Measurements from ENCODE around the gene ZCWPW1.
A peak's percentile ranks its signal among the peaks of the same experiment; 100 is the strongest.

The ZCWPW1 gene

DNA sequence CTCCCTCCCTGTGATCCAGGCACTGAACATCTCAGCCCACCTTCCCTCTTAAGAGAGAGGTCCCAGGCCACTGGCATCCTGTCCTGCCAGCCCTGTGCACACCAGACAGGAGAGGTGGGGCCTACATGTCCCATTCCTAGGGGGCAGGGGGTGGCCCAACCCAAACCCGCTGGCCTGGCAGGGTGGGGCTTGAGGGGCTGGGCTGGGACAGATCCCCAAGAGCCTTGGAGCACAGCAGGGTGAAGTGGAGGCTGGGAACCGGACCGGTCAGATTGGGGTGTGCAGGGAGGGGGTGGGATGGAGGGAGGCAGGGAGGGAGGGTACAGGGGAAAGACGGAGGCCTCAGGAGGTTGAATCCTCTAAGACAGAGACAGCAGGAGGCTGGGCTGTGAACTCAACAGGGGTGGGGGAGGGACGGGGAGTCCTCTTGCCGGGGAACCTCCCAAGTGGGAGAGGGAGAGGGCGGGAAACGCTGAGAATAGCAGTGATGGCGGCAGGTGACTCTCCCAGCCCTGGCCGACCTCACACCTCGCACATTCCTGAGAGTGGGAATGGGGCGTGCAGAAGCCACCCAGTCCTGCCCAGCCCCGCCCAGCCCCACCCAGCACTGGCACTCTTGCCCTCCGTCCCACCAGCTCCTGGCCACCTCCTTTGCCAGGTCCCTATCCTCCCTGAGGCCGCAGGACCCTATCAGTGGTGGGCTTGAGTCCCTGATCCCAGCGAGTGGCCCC lies 43.8 kb upstream of the ZCWPW1 start:
- TF ChIP-seq, protein P1, sequence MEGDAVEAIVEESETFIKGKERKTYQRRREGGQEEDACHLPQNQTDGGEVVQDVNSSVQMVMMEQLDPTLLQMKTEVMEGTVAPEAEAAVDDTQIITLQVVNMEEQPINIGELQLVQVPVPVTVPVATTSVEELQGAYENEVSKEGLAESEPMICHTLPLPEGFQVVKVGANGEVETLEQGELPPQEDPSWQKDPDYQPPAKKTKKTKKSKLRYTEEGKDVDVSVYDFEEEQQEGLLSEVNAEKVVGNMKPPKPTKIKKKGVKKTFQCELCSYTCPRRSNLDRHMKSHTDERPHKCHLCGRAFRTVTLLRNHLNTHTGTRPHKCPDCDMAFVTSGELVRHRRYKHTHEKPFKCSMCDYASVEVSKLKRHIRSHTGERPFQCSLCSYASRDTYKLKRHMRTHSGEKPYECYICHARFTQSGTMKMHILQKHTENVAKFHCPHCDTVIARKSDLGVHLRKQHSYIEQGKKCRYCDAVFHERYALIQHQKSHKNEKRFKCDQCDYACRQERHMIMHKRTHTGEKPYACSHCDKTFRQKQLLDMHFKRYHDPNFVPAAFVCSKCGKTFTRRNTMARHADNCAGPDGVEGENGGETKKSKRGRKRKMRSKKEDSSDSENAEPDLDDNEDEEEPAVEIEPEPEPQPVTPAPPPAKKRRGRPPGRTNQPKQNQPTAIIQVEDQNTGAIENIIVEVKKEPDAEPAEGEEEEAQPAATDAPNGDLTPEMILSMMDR (IDR thresholded peaks at IDR 0.05; ENCODE audit: extremely low read depth, missing control alignments) = no peak
- DNase-seq (ENCODE audit: low spot score) = no peak

DNA sequence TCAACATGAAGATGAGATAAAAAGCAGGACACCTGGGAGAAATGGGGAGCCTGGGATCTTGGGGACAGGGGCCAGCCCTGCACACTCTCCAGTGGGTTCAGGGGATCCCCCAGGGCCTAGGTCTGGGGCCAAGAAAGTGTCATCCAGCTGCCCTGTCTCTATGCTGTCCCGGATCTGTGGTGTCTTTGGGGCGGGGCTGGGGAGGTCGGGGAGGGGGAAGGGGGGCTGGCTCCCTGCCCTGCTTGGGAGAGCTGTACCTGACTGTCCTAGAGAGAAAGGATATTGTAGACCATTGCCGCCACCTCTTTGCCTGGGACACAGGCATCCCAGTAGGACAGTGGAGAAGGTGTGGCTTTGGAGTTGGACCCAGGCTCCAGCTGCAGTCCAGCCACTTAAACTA lies 42.5 kb upstream of the ZCWPW1 start:
- no peak for DNase-seq (ENCODE audit: low spot score)
- TF ChIP-seq, protein P1 (IDR thresholded peaks at IDR 0.05; ENCODE audit: extremely low read depth, missing control alignments) = no peak

DNA sequence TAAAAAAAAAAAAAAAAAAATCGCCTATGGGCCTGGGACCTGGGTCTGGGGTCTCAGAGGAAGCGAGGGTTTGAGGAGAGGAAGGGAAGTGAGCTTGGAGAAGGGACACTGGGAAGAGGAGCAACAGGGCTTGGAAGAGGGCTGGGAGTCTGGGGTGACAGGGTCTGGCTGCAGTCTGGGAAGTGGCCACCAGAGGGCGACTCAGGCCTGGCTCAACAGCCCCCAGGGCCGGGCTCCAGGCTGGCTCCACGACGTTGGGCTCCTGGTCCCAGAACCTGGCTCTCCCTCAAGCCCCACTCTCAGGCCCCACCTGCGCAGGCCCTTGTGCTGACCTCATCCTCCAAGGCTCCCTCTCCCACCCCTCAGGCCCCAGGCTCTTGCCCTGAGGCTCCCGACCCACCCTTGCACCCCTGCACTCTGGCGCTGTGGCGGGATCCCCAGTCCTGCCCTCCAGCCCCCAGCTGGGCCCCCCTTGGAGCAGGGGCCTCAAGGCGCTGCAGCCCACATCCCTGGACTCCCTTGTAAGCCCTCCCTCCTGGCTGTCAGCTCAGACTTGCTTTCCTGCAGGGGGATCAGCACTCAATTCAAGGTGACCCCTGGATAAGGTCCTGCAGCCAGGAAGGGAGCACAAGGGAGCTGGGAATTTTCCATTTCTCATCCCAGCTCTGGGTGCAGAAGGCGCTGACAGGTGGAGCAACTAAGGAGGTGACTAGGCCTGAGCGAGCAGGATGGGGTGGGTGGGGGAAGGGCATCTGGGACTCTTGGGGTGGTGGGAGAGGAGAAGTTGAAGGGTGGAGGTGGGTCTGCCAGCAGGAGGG lies 40.9 kb upstream of the ZCWPW1 start:
- TF ChIP-seq, protein P1 (IDR thresholded peaks at IDR 0.05; ENCODE audit: extremely low read depth, missing control alignments) = peak; percentile 90
- peak; percentile 92 for DNase-seq (ENCODE audit: low spot score)

DNA sequence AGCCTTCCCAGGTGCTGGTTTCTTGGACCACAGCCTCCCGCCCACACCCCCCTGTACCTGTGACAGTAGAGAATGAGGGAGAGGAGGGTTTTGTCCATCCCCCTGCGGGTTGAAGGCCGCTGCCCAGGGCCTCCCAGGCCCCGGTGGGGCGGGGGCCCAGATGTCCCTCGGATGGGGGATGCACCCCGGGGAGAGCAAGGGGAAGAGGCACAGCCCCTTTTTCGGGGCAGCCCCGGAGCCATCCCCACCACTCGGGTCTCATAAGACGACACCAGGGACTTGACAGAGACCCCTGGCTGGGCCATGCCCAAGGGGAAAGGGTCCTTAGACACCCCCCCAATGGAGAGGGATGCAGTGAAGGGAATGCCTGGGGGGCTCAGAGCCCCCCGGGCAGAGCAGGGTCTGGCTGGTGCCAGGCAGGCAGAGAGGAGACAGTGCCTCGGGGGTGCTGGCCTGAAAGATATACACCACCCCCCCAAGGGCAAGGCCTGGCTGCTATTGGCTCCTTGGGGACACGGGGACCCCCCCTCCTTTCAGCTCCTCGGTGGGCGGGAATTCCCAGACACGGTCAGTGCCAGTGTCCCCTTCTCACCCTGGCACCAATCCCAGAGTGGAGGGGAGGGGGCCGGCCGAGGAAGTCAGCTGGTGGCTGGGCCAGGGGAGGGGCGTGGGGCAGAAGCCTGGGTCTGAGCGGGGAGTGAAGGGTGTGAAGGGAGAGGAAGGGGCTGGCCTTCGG lies 39.3 kb upstream of the ZCWPW1 start:
- TF ChIP-seq, protein P1 (IDR thresholded peaks at IDR 0.05; ENCODE audit: extremely low read depth, missing control alignments) = no peak
- no peak for DNase-seq (ENCODE audit: low spot score)

DNA sequence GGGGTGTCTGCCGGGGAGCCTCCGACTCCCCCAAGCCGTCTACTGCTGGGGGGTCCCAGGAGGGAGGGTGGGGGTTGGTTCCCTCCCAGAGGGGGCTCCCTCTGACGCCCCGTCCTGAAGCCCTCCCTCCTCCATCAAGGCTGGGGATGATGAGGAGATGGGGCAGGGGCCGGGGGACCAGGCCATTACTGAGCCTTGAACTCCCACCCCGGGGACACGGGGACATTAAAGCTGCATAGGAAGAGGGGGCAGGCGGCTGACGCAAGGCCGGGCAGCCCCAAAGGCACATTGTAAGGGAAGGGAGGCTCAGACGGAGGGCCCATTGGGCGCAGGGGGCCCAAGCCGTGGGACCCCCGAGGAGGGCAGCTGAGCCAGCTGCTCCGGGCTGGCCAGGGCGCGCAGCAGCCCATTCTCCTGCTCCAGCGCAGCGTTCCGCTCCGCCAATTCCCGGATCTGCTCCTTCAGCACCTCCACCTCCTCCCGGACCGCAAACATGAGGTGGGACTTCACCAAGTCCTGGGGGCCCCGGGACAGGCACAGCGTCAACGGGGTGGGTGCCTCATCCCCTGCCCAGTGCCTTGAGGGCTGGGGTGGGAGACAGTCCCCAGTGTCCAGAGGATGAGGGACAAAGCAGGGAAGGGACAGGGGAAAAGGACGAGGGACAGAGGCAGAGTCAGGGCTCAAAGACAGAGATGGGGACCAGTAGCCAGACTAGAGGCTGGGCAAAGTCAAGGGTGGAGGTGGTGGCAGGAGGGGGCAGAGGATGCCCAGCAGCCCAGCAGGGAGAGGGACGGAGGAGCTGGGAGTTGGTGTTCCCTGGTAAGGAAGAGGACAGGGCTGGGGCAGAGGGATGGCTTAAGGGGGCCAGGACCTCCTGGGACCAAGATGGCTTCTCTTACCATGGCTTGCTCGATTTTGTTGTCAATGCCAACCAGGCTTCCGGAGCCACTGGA lies 38.4 kb upstream of the ZCWPW1 start:
- TF ChIP-seq, protein P1 (IDR thresholded peaks at IDR 0.05; ENCODE audit: extremely low read depth, missing control alignments) = no peak
- DNase-seq (ENCODE audit: low spot score) = no peak

DNA sequence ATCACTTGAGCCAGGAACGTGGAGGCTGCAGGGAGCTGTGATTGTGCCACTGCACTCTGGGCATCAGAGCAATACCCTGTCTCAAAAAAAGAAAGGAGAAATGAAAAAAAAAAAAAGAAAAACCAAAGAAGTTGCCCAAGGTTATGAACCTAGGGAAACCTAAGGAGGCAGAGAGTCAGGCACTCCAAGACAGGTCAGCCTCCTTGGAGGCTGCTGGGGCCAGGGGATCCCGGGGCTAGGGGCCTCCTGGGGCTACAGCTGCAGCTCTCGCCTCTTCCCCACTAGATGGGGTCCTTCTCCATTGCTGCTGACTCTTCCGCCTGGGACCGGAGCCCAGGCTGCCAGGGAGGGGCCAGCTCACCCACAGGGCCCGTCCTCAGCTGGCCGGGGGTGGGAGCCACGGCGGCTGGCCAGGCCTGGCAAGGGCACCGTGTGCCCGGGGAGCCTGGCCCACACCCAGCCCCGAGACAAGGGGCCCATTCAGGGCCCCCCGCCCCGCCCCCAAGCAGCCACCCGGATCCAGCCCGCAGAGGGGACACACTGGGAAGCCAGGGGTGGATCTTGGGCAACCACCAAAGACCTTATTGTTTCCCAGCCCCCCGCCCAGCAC lies 37.3 kb upstream of the ZCWPW1 start:
- DNase-seq (ENCODE audit: low spot score) = peak; percentile 61

More for the DNA sequence above, 37.3 kb upstream of the ZCWPW1 start:
- TF ChIP-seq, protein P1 (IDR thresholded peaks at IDR 0.05; ENCODE audit: extremely low read depth, missing control alignments) = no peak

All from GM20000 (cell line).